Measurements from ENCODE around the gene NKAIN1.
"Not testable (repeated sequence)": the region's sequence is repeated elsewhere in the genome, so short reads cannot be mapped to it uniquely, and the experiment has no call there.

- not testable (repeated sequence) for TF ChIP-seq CTCF, POLR2AphosphoS5, POLR2A, EP300 (IDR thresholded peaks at IDR 0.05)
These were observed 22.7 kb upstream of the NKAIN1 start for GRCh38 chr1:31262393-31262792.
